NCI-H2227 (cell line): ENCODE results near the gene NCKIPSD.
A peak's percentile ranks its signal among the peaks of the same experiment; 100 is the strongest.

Source experiments
- DNase-seq: peaks from one replicate; lab custom pipeline; 2025; ENCODE audit not compliant: unreplicated experiment; lab: John Stamatoyannopoulos, UW

NCKIPSD gene

DNA sequence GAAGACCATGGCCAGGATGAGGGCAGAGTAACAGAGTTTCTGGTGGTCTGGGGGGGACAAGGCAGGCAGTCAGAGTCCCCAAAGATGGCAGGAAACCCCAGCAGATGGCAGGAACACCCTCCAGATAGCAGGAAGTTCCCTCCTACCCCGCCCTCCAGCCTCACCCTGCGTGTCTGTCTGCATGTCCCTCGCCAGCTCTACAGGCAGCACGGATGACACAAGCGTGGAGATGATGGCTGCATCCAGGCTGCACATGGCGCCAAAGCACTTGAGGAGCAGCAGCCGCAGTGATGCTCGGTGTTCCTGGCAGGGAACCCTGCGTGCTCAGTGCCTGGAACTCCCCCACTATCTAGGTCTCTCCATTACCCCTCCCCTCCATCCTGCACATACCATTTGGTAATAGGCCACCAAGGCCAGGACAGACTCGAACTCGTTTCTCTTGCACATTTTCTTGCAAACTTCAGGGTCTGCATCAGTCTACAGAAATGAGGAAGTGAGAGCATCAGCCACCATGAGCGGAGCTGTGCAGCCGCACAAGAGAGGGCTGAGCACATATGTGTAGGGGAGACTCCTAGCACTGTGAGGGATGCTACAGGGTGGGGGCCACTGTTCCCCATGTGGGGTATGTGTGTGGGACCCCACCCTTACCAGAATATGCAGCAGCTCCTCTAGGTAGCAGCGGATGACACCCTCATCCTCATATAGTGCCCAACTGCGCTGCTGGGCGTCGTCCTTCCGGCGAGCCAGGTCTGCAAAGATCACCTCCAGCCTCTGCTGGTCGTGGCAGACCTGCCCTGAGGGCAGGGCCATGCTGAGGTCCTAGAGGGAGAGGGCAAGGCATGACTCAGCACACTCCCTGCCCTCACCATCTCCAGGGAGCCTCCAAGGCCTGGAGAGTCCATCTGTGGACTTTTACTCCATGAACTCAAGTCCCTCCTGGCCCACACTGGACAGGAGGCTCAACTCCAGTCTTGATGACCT, 6.0 kb downstream of the NCKIPSD start:
- no peak for DNase-seq

DNA sequence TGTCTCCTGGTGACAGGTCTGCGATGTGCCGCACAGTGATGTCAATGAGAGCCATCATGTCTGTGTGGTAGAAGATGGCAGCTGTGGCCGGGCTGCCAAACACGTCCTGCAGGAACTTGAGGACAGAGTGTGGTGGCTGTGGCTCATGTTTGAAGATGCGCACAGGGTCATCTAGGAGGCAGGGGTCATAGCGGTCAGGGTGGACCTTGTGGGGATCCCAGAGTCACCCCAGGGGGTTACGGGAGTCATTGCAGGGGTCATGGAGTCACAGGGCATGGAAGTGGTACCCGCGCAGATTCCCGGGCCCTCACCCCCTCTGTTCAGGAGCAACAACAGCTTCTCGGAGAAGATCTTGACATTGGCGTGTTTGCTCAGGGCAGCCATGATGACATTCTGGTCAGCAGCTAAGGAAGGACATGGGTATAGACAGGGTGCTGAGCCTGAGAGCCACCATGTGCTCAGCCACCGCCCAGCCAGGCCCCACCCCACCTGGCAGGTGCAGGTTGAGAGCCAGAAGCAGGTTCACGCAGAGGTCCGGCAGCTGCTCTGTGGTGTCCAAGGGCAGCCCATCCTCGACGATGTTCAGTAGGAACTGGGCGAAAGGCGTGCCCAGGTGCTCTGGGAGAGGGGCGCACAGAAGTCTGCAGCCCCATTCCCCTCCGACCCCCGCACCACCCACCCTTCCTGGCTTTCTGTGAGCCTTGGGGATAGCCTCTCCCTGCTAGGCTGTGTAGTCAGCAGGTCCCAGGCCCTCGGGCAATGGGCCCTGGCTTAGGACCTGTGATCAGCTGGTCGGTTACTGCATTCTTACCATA, 6.9 kb downstream of the NCKIPSD start:
- no peak for DNase-seq

DNA sequence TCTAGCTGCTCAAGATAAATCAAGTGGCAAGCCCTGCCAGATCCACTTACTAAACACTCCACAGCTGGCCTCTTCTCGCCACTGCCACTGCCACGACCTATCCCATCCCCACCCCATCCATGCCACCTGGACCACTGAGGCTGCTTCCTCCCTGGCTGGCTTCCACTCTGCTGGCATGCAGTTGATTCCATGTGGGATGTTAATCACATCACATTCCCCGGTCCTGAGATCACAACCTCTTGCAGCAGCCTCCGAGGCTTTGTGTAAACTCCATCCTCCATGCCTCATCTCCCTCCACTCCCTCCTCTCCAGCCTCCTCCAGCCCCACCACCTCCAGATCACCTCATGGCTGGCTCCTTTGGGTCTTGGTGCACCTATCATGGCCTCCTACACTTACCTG, 7.7 kb downstream of the NCKIPSD start:
- DNase-seq: no peak

DNA sequence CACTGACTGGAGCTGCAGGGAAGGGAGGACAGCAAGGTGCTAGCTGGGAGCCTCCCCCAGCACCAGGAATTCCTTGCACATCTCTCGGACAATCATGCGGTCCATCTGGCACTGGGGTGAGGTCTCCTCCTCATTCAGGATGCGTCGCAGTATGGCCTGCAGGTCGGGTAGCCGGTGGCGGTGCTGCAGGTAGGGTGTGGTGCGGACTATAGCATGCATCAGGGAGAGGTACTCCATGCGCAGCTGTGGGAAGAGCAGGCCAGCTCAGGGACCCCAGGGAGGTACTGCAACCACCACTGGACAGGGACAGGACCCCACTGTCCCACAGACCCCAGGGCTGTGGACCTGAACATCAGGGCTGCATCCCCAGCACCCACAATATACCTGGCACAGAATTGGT, 11.2 kb downstream of the NCKIPSD start:
- no peak for DNase-seq

DNA sequence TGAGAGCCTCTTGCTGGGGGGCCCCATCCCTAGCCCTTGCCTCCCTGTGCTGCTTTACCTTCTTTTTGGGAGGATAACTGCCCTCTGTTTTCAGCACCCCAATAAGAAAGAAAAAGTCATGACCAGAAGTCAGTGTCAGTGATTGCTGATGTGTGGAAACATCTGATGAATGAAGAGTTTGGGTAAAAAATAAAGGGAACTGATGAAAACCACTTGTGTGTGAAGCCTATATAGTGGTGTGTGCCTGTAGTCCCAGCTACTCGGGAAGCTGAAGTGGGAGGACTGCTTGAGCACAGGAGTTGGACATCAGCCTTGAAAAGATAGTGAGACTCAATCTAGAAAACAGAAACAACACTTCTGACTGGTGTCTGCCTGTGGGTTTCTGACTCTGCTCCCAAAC, 13.2 kb downstream of the NCKIPSD start:
- DNase-seq: no peak

DNA sequence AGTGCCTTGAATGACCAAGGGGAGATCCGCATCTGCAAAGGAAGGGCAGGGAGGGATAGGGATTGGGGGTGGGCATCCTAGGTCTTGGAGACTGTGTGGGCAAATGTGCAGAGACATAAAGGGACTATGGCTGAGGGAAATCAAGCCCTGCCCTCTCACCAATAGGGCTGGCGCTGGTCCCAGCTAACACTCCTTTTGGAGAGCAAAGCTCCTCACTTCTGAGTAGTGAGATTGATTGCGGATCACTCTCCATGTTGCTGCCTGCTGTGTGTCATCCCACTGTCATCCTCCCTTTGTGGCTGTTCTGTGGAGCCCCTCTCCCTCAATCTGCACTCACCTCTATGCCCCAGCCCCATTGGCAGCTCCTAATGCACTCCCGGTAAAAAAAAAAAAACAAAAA, 20.8 kb downstream of the NCKIPSD start:
- no peak for DNase-seq

DNA sequence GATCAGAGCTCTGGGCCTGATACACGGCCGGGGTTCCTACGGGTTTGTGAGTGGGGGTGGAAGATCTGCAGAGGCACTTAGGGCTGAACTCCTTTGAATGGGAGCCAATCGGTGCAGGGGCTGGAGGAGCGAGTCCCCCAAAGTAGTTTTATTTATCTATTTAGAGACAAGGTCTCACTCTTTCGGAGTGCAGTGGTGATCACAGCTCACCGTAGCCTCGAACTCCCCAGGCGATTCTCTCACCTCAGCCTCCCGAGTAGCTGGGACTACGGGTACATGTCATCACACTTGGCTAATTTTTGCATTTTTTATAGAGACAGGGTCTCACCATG, 21.4 kb downstream of the NCKIPSD start:
- DNase-seq: no peak

DNA sequence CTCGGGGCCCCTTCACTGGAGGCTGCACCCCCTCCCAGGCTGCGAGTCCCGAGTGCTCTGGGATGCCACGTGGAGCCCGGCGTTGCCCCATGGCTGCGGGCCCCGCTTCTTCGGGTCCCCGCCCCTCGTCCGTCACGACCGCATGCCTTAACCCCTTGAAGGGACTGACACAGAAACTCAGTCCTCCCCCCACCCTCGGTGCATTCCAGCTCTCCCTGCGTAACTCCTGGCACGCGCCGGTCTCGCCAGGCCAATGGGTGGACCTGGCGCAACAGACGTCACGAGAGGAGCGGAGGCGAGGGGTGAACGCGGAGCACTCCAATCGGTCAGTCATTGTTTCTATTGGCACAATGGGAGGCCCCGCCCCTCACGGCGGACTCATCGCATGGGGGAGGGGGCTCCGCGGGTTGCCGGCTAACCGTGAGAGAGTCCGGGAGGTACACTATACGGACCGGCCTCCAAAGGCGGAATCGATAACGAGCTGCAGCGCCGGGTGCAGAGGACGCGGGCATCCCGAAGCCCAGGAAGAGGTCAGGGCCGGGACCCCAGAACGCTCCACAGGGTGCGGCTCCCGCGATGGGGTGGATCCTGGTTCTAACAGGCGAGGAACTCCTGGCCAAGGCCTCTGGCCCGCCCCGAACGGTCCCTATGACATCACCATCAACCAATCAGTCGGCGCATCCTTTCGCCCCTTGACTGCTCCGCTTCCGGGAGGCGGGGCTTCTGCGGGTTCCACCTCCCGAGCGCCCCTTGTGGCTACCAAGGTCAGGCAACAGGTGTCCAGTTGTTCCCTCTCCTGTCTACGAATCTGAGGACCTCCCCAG, 22.0 kb downstream of the NCKIPSD start:
- peak; percentile 94 for DNase-seq

DNA sequence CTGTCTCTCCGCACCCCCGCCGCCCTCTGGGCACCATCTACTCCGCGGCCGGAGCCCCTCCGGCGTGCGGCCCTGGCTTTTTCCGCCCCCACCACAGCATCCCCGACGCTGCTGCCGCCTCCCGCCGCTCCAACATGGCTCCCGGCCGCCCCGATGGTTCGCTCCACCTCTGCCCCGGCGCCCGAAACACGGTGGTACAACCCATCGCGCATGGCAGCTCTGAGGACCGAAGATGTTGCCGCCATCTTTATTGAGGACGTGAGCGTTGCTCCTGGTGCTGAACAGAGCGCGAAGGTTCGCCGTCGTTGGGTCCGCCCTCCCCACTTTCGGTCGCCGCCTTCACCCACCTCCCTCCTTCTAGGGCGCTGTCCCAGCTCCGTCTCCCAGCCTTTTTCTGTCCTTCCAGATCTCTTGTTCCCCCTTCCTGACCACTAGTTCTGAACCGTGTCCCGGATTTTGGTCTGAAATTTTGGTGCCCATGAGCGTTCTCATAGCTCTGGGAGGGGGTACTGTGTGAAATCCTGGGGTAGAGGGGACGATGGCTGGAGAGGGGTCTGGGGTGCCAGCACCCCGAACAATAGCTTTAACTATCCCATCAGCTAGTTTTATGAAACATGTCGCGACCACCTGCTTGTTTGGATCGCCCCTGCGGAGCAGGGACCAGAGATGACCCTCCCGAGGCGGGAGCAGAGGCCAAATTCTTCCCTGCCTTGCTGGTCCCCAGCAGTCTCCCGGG, 22.8 kb downstream of the NCKIPSD start, which contains the start of gene CELSR3:
Gene CELSR3, minus strand, starts transcription at position 134 of the 736 bp plus-strand sequence. CDS start 252 bp downstream, outside the sequence.
- DNase-seq: peak; percentile 91

DNA sequence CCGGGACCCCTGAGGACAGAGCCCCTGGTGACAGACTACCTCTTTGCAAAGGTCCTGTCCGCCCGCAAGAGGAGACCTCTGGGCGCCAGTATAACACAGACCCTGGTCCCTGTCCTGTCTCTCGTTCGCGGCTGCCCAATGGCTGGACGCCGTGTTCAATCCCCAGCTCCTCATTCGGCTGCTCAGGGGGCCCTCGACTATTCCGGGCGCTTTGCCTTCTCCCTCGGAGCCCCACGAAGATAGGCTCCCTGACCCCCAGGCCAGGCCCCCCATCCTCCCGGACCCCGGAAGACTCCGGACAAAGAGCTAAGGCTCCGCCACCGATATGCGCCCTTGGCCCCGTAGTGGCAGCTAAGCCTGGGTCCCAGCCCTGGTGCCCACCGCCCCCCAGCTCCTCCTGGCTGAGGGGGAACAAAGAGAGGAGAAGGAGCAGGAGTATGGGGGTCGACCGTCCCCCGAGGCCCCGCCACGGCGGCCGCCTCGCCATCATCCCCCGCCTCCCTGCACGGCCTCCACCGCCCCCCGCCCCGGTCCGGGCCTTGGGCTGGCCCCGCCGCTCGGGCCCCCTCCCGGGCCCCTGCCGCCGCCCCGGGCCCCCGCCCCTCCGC, 23.5 kb downstream of the NCKIPSD start:
- no peak for DNase-seq

DNA sequence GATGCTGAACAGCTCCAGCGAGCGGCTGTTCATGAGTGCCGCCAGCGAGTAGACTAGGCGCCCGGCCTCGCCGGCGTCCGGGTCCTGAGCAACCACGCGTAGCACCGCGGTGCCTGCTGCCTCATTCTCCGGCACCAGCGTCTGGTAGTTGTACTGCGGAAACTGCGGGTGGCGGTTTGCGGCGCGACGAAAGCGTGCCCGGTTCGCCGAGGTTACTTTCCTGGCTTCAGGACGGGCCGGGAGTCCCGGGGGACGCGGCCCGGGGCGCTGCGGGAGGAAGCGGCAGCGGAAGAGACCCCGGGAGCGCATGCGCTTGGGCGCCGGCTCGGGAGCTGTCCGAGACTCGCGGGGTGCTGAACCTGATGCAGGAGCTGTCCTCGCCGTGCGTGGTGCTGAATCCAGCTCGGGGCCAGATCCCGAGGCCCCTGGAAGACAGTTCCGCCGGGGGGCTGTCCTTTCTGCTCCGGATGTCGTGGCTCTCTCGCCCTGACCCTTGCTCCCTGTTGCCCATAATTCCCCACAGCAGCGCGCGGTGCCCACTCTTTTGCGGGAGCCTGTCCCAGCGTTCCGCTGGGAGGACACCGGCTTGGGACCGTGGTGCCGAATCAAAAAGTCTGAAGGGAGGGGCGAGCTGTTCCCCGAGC, 24.1 kb downstream of the NCKIPSD start:
- no peak for DNase-seq

DNA sequence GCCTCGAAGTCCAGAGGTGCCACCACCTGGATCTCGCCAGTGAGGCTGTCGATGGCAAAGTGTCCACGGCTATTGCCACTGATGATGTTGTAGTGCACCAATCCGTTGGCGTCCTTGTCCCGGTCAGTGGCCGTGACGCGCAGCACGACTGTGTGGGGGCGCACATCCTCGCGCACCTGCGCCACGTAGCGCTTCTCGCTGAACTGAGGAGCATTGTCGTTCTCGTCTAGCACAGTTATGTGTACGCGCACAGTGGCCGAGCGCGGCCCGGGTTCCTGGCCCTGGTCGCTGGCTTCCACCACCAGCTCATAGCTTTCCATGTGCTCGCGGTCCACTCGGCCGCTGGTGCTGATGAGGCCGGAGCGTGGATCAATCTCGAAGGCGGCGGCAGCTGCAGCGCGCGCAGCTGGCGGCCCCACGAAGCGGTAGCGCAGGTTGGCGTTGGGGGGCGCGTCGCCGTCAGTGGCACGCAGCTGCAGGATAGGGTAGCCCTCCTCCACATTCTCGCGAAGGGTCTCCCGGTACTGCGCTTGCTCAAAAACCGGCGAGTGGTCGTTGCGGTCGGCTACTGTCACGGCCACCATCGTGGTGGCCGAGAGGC, 24.8 kb downstream of the NCKIPSD start:
- DNase-seq: no peak

DNA sequence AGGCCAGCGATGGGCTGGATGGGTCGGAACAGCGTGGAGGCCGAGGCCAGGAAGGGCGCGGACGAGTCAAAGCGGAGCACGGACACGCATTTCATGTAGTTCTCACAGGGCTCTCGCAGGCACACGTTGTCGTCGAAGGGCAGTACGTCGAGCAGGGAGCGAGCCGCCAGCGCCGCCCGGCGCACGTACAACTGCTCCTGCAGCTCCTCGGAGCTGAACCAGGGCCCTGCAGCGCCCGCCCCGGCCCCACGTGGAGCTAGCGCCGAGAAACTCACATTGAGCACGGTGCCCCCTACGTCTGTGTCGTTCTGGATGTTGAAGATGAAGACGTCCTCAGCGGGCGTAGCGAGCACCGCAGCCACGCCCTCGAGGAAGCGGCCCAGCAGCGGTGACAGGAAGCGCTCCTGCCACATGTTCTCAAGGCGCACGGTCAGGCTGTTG, 28.9 kb downstream of the NCKIPSD start:
- no peak for DNase-seq

DNA sequence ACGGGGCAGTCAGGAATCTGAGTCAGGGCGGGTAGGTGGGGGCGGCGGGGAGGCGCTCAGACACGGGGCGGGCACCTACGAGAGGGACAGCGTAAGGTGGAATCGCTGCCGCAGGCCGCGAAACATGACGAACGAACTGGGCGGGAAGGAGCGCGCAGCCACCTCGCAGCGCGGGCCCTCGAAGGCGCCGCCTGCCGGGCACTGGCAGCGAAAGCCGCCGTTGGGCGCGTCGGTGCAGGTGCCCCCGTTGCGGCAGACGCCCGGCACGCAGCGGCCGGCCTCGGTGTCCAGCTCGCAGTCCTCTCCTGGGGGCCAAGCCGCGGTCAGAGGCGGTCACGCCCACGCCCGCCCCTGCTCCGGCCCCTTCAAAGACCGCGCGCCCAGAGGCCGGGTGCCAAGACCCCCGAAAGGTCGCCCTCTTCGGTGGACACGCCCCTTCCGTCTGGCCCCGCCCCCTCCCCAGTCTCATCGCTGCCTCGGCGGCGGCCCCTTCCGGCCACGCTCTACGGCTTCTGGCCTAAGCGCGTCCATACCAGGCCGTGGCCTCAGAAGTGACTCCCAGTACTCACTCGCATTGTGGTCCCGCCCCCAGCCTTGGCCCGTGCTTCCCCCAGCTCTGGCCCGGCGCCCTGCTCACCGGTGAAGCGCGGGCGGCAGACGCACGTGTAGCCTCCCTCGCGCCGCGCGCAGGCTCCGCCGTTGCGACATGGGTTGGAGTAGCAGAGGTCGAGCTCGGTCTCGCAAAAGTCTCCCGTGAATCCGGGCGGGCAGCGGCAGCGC, 29.5 kb downstream of the NCKIPSD start:
- no peak for DNase-seq

DNA sequence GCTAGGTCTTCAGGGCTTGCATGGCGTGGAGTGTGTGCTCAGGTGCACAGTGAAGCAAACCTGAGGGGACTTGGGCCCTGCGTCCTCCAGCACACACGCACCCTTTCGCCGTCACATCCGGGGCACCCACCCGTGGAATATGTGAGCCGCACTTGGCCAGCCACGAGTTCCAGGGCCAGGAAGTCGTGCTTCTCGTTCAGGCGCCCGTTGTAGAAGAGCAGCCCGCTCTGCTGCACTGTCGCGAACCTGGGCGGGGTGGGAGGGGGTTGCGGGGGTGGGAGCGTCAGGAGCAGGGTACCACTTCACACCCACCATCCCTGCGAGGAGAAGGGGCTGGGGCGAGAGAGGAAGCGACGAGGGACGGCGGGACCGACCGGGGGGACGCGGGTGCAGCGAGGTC, 30.1 kb downstream of the NCKIPSD start:
- no peak for DNase-seq

DNA sequence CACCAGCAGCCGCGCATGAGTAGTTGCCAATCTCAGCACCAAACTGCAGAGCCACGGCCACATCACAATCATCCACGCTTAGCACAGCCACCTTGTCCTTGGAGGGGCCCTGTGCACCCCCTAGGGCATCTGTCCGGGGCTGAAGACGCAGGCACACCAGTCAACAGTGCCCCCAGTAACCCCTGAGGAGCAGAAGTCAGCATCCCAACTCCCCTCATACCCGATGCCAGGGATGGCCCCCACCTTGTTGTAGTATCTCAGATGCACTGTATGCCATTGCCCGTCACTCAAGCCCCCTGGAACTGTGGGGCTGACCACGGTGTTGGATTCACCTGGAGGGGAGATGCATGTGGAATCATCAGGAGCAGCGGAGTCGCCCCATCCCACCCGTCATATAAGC, 30.7 kb downstream of the NCKIPSD start:
- DNase-seq: no peak

DNA sequence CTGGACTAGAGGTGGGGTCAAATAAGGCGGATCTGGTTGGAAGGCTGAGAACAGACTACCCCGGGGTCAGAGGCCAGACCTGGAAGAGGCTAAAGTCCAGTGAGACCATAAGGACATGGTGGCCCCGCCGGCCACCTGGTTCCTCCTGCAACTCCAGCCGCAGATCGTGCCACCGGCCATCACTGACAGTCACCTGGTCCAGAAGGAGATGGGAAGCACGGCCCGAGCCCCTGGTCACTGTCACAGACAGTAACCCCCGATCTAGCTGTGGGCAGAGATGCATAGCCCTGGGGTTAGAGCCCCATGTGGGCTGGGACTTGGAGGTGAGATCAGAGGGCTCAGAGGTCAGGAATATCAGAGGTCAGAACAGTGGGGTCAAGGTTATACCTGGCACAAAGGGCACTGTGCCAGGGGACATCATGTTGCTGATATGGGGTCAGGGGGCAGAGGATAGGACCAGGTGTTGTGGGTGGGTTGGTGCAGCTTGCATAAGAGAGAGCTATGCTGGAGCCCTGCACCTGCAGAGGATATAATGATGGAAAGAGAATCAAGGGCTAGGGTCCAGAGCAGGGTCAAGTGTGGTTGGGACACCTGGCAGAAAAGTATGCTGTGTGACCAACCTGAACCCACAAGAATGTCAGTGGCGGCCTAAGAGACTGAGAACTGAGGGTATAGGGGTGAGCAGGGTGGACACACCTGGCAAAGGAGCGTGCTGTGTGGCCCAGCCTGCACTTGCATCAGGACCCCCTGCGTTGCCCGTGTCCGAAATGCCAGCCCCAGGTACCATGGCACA, 32.6 kb downstream of the NCKIPSD start:
- DNase-seq: no peak

DNA sequence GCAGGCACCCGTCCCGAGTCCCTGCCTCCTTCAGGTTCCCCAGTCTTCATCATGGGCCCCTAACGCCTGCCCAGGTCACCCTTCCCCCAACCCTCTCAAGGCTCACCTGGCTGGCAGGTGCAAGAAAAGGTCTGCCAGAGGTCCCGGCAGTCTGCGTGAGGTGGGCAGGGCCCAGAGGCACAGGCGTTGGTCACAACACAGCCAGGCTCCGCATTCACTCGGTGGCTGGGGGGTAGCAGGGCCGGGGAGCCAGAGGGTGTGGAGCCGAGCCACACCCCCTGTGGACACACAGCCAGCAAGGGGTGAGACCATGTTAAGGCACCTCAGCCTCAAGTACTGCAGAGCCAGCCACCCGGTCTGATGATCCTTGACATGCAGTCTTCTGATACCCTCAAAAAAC, 33.9 kb downstream of the NCKIPSD start:
- DNase-seq: no peak
